ENCODE data around the gene PAH. TPM values are rescaled to one million over a fixed set of nuclear protein-coding genes. Genes with fewer than 3 reads are reported as not detected.

PAH gene
- total RNA-seq, 6 experiments from 2014 or later, result not detected

DNA sequence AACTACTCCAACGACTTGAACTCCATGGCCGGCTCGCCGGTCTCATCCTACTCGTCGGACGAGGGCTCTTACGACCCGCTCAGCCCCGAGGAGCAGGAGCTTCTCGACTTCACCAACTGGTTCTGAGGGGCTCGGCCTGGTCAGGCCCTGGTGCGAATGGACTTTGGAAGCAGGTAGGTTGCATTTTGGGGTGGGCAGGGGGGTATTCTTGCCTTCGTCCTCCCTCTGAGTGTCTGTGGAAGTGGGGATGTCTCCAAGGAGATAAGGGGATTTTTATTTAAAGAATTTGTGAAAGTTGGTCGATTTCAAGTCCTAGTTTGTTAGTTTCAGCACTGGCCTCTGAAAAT is 41.8 kb upstream of the PAH start:
- Mint-ChIP-seq H3K4me1 (ENCODE audit: low read depth) (peaks cover 8% of the 10 kb centered on the region), H3K9me3 (no peaks in the 10 kb centered on the region), H3K27me3 (ENCODE audit: insufficient read depth) (peaks cover 56% of the 10 kb centered on the region), H3K27ac (no peak overlapping the region), H3K4me3 (no peak overlapping the region), H3K36me3 (ENCODE audit: low read depth) (no peaks in the 10 kb centered on the region)
- no peak for DNase-seq
- TF ChIP-seq, protein P1, sequence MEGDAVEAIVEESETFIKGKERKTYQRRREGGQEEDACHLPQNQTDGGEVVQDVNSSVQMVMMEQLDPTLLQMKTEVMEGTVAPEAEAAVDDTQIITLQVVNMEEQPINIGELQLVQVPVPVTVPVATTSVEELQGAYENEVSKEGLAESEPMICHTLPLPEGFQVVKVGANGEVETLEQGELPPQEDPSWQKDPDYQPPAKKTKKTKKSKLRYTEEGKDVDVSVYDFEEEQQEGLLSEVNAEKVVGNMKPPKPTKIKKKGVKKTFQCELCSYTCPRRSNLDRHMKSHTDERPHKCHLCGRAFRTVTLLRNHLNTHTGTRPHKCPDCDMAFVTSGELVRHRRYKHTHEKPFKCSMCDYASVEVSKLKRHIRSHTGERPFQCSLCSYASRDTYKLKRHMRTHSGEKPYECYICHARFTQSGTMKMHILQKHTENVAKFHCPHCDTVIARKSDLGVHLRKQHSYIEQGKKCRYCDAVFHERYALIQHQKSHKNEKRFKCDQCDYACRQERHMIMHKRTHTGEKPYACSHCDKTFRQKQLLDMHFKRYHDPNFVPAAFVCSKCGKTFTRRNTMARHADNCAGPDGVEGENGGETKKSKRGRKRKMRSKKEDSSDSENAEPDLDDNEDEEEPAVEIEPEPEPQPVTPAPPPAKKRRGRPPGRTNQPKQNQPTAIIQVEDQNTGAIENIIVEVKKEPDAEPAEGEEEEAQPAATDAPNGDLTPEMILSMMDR (IDR thresholded peaks at IDR 0.05), result no peak

DNA sequence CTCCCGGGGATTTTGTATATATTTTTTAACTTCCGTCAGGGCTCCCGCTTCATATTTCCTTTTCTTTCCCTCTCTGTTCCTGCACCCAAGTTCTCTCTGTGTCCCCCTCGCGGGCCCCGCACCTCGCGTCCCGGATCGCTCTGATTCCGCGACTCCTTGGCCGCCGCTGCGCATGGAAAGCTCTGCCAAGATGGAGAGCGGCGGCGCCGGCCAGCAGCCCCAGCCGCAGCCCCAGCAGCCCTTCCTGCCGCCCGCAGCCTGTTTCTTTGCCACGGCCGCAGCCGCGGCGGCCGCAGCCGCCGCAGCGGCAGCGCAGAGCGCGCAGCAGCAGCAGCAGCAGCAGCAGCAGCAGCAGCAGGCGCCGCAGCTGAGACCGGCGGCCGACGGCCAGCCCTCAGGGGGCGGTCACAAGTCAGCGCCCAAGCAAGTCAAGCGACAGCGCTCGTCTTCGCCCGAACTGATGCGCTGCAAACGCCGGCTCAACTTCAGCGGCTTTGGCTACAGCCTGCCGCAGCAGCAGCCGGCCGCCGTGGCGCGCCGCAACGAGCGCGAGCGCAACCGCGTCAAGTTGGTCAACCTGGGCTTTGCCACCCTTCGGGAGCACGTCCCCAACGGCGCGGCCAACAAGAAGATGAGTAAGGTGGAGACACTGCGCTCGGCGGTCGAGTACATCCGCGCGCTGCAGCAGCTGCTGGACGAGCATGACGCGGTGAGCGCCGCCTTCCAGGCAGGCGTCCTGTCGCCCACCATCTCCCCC is 41.2 kb upstream of the PAH start:
- Mint-ChIP-seq H3K4me1 (ENCODE audit: low read depth) (peaks cover 8% of the 10 kb centered on the region), H3K27ac (no peak overlapping the region), H3K9me3 (no peaks in the 10 kb centered on the region), H3K36me3 (ENCODE audit: low read depth) (no peaks in the 10 kb centered on the region), H3K27me3 (ENCODE audit: insufficient read depth) (peaks cover 52% of the 10 kb centered on the region), H3K4me3 (peak overlapping the region; percentile 86)
- DNase-seq, result no peak
- TF ChIP-seq, protein P1 (IDR thresholded peaks at IDR 0.05), result no peak

DNA sequence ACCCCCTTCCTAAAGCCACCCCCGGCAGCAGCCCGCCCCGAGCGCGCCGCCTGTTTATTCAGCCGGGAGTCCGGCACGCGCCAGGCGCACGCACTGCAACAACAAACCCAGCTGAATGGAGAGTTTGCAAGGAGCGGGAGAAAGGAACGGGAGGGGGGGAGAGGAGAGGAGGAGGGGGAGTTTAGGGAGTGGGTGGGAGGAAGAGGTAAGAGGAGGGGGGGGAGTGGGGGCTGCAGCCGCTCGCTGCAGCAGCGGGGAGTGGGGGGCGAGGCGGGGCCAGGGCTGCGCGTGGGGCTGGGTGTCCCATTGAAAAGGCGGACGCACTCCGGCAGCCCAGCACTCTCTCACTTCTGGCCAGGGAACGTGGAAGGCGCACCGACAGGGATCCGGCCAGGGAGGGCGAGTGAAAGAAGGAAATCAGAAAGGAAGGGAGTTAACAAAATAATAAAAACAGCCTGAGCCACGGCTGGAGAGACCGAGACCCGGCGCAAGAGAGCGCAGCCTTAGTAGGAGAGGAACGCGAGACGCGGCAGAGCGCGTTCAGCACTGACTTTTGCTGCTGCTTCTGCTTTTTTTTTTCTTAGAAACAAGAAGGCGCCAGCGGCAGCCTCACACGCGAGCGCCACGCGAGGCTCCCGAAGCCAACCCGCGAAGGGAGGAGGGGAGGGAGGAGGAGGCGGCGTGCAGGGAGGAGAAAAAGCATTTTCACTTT is 40.5 kb upstream of the PAH start, which contains the start of gene ASCL1:
Gene ASCL1 (plus strand): TSS at position 336 of the 712 bp plus-strand sequence. CDS start 571 bp downstream, outside the sequence.
- H3K9me3 Mint-ChIP-seq, result no peaks in the 10 kb centered on the region
- TF ChIP-seq, protein P1 (IDR thresholded peaks at IDR 0.05), result no peak
- peak within 1 kb of the TSS; percentile 86 for H3K4me3 Mint-ChIP-seq
- no peak for DNase-seq
- H3K27ac Mint-ChIP-seq, result no peak within 1 kb of the TSS
- peaks cover 46% of the 10 kb centered on the region for H3K27me3 Mint-ChIP-seq (ENCODE audit: insufficient read depth)
- no peaks in the 10 kb centered on the region for H3K36me3 Mint-ChIP-seq (ENCODE audit: low read depth)
- H3K4me1 Mint-ChIP-seq (ENCODE audit: low read depth), result peaks cover 8% of the 10 kb centered on the region

DNA sequence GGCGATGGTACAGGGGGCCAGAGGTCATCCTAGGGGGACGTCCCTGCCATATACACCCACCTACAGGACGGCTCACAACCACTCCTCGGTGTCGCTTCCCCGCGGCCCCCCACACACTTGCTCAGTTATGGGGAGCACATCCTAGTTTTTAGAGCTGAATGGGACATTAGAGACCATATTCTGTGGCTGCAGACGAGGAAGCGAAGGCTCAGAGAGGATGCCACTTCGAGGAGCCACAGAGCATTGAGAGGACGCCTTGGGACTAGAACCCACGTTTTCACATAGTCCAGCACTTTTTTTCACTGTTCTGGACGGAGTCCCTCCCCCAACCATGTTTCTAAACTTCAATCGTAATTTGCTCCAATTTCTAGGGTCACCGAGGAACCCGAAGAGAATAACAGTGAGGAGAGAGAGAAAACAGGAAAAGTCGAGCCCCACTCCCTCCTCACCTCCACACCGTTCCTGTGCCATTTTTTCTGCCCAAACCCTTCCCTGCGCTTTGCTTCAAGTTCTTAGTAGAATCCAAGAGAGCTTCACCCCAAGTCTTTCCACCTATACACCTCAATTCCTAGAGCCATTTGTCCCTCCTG is 39.8 kb upstream of the PAH start:
- Mint-ChIP-seq H3K4me3 (no peak overlapping the region), H3K9me3 (no peaks in the 10 kb centered on the region), H3K27me3 (ENCODE audit: insufficient read depth) (peaks cover 45% of the 10 kb centered on the region), H3K36me3 (ENCODE audit: low read depth) (no peaks in the 10 kb centered on the region), H3K4me1 (ENCODE audit: low read depth) (peaks cover 8% of the 10 kb centered on the region), H3K27ac (no peak overlapping the region)
- no peak for DNase-seq
- TF ChIP-seq, protein P1 (IDR thresholded peaks at IDR 0.05), result no peak

DNA sequence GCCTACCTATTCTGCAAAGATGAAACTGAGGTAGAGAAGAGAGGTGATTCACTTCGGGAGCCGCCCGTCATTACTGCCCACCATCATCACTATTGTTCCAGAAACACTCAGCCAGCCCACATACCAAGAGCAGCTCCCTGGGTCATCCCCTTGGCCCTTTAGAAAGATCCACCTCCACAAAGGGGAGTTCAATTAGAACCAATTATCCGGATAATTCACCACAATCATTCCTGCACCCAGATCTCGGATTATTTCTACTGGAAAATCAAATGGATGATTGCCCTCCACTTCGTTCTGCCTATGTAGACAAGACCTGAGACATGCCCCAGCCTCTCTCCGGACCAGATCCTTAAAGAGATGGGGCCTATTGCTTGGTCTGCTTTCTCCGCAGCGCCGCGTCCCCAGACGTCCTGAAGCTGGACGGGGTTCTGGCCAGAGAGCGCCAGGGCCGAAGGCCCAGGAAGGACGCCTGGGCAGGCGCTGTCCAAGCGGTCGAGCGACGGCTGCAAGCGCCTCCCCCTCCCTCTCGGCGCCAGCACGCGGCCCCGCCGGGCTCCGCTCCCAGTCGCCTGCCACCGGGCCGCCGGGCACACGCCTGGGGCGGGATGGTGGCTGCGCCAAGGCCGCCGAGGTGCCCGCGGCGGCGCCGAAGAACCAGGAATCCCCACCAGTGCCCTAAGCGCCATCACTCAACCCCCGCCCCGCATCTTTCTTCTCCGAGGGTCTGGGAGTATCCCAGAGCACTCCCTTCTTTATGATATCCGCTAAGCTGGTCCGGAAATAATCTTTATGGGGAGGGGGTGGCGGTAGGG is 39.1 kb upstream of the PAH start:
- Mint-ChIP-seq H3K9me3 (no peaks in the 10 kb centered on the region), H3K4me1 (ENCODE audit: low read depth) (peaks cover 8% of the 10 kb centered on the region), H3K4me3 (no peak overlapping the region), H3K27ac (no peak overlapping the region), H3K36me3 (ENCODE audit: low read depth) (no peaks in the 10 kb centered on the region), H3K27me3 (ENCODE audit: insufficient read depth) (peaks cover 47% of the 10 kb centered on the region)
- TF ChIP-seq, protein P1 (IDR thresholded peaks at IDR 0.05), result no peak
- no peak for DNase-seq
